Neural cell (in vitro differentiated cells): ENCODE results near the gene ATG2B. TPM values are rescaled to one million over a fixed set of nuclear protein-coding genes. Genes with fewer than 3 reads are reported as not detected.

Source experiments
- H2AFZ ChIP-seq: fragments of 200-600, 300-800 bp; sonication (generic), shearing (Covaris generic); 2 replicates; pipeline ENCODE4 v1.6.0; 2014; ENCODE audit warnings: low read depth, mild to moderate bottlenecking, antibody characterized with exemption, low read length, moderate library complexity
- H3F3A ChIP-seq: fragments of 200-600 bp; shearing (Covaris generic); 2 replicates; pipeline ENCODE4 v1.6.1; 2016; ENCODE audit warnings: mild to moderate bottlenecking, moderate library complexity, mixed read lengths, antibody characterized with exemption, low read length; ENCODE audit not compliant: insufficient read depth, poor library complexity, severe bottlenecking
- H3K27ac ChIP-seq: fragments of 200-600, 300-800 bp; sonication (generic), shearing (Covaris generic); 2 replicates; pipeline ENCODE4 v1.5.1; 2014; ENCODE audit warnings: mild to moderate bottlenecking, low read length, moderate library complexity
- H3K27me3 ChIP-seq: fragments of 300-800, 200-600 bp; sonication (generic), shearing (Covaris generic); 2 replicates; pipeline ENCODE4 v1.6.0; 2014; ENCODE audit warnings: mild to moderate bottlenecking, low read depth, low read length, moderate library complexity; ENCODE audit not compliant: insufficient read depth
- H3K36me3 ChIP-seq: fragments of 300-800, 200-600 bp; sonication (generic), shearing (Covaris generic); 2 replicates; pipeline ENCODE4 v1.5.1; 2014; ENCODE audit warnings: mild to moderate bottlenecking, antibody characterized with exemption, low read length, moderate library complexity; ENCODE audit not compliant: insufficient read depth
- H3K4me2 ChIP-seq: fragments of 300-800, 200-600 bp; sonication (generic), shearing (Covaris generic); 2 replicates; pipeline ENCODE4 v1.6.0; 2014; ENCODE audit warnings: mild to moderate bottlenecking, low read length
- H3K4me3 ChIP-seq: fragments of 300-800, 200-600 bp; sonication (generic), shearing (Covaris generic); 2 replicates; pipeline ENCODE4 v1.5.1; 2014; ENCODE audit warnings: mild to moderate bottlenecking, low read length, moderate library complexity
- H3K79me2 ChIP-seq: fragments of 200-600 bp; shearing (Covaris generic); replicated peaks from 2 replicates; pipeline ENCODE4 v1.6.0; 2014; ENCODE audit warnings: mild to moderate bottlenecking, low read length, moderate library complexity; ENCODE audit not compliant: insufficient read depth
- H3K9ac ChIP-seq: fragments of 300-800, 200-600 bp; sonication (generic), shearing (Covaris generic); 2 replicates; pipeline ENCODE4 v1.6.1; 2016; ENCODE audit warnings: mild to moderate bottlenecking, low read length, mixed read lengths
- H3K9me2 ChIP-seq: fragments of 200-600 bp; shearing (Covaris generic); 2 replicates; pipeline ENCODE4 v1.6.1; 2016; ENCODE audit warnings: mild to moderate bottlenecking, low read length, mixed read lengths; ENCODE audit not compliant: insufficient read depth
- H3K9me3 ChIP-seq: fragments of 200-600, 300-800 bp; sonication (generic), shearing (Covaris generic); 2 replicates; pipeline ENCODE4 v1.6.1; 2016; ENCODE audit warnings: mild to moderate bottlenecking, mixed run types, low read length, moderate library complexity, mixed read lengths
- H4K20me1 ChIP-seq: fragments of 200-600 bp; shearing (Covaris generic); 2 replicates; pipeline ENCODE4 v1.6.1; 2016; ENCODE audit warnings: mild to moderate bottlenecking, mixed run types; ENCODE audit not compliant: insufficient read depth
- CTCF ChIP-seq: fragments of 450-650 bp; IDR thresholded peaks from 2 replicates; pipeline ENCODE4 v1.5.1; 2014; ENCODE audit warnings: antibody characterized with exemption, mild to moderate bottlenecking, moderate library complexity; ENCODE audit not compliant: poor library complexity, severe bottlenecking
- EP300 ChIP-seq: fragments of 450-650 bp; conservative IDR thresholded peaks from 2 replicates; pipeline ENCODE4 v1.6.1; 2014; ENCODE audit warnings: antibody characterized with exemption, mild to moderate bottlenecking, moderate library complexity; ENCODE audit not compliant: poor library complexity, severe bottlenecking
- EZH2 ChIP-seq: fragments of 200-600, 300-800 bp; shearing (Covaris generic), sonication (generic); IDR thresholded peaks from 2 replicates; pipeline ENCODE4 v1.6.1; 2014; ENCODE audit warnings: antibody characterized with exemption, low read length, borderline replicate concordance, mild to moderate bottlenecking; ENCODE audit not compliant: insufficient read depth, poor library complexity, severe bottlenecking
- MXI1 ChIP-seq: fragments of 450-650 bp; conservative IDR thresholded peaks from 2 replicates; pipeline ENCODE4 v1.6.1; 2014; ENCODE audit warnings: antibody characterized with exemption, mild to moderate bottlenecking; ENCODE audit not compliant: poor library complexity, severe bottlenecking
- POLR2AphosphoS5 ChIP-seq: IDR thresholded peaks from 2 replicates; pipeline ENCODE4 v1.6.1; 2012
- RAD21 ChIP-seq: fragments of 450-650 bp; conservative IDR thresholded peaks from 2 replicates; pipeline ENCODE4 v1.6.1; 2014; ENCODE audit warnings: antibody characterized with exemption, mild to moderate bottlenecking, moderate library complexity
- SMC3 ChIP-seq: fragments of 450-650 bp; conservative IDR thresholded peaks from 2 replicates; pipeline ENCODE4 v1.6.1; 2014; ENCODE audit warnings: antibody characterized with exemption, mild to moderate bottlenecking, moderate library complexity; ENCODE audit not compliant: poor library complexity
- TAF1 ChIP-seq: IDR thresholded peaks from 2 replicates; pipeline ENCODE4 v1.6.1; 2012; ENCODE audit warnings: low read depth
- polyA plus RNA-seq: library from polyadenylated mRNA; depleted of rRNA; stranded (reverse); fragments of >200 nt; gene quantifications from 2 replicates; pipeline ENCODE4 v1.2.3, GENCODE V29; 2014
- TF ChIP-seq, protein P1 (sequence below): IDR thresholded peaks from 2 replicates; pipeline ENCODE4 v1.6.1; 2012; ENCODE audit warnings: borderline replicate concordance

ATG2B gene
- polyA plus RNA-seq, 1 donor from 2014 or later, result 16.2 TPM

GRCh38 chr14:96370528-96370927, 7.4 kb upstream of the ATG2B start:
- Histone ChIP-seq H3K9me3 (no peaks in the 10 kb centered on the region), H3K27me3 (no peaks in the 10 kb centered on the region), H3K4me2 (no peak overlapping the region), H4K20me1 (no peaks in the 10 kb centered on the region), H3K9ac (no peak overlapping the region), H3K9me2 (no peaks in the 10 kb centered on the region), H3F3A (no peaks in the 10 kb centered on the region), H3K27ac (no peak overlapping the region), H3K4me3 (no peak overlapping the region), H3K36me3 (no peaks in the 10 kb centered on the region), H2AFZ (no peak overlapping the region), H3K79me2 (peaks cover 74% of the 10 kb centered on the region)
- TF ChIP-seq, protein P1, sequence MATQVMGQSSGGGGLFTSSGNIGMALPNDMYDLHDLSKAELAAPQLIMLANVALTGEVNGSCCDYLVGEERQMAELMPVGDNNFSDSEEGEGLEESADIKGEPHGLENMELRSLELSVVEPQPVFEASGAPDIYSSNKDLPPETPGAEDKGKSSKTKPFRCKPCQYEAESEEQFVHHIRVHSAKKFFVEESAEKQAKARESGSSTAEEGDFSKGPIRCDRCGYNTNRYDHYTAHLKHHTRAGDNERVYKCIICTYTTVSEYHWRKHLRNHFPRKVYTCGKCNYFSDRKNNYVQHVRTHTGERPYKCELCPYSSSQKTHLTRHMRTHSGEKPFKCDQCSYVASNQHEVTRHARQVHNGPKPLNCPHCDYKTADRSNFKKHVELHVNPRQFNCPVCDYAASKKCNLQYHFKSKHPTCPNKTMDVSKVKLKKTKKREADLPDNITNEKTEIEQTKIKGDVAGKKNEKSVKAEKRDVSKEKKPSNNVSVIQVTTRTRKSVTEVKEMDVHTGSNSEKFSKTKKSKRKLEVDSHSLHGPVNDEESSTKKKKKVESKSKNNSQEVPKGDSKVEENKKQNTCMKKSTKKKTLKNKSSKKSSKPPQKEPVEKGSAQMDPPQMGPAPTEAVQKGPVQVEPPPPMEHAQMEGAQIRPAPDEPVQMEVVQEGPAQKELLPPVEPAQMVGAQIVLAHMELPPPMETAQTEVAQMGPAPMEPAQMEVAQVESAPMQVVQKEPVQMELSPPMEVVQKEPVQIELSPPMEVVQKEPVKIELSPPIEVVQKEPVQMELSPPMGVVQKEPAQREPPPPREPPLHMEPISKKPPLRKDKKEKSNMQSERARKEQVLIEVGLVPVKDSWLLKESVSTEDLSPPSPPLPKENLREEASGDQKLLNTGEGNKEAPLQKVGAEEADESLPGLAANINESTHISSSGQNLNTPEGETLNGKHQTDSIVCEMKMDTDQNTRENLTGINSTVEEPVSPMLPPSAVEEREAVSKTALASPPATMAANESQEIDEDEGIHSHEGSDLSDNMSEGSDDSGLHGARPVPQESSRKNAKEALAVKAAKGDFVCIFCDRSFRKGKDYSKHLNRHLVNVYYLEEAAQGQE, result no peak
- TF ChIP-seq SMC3 (no peak), MXI1 (no peak), EZH2 (no peak), TAF1 (no peak), RAD21 (no peak), EP300 (no peak), CTCF (no peak), POLR2AphosphoS5 (no peak)

GRCh38 chr14:96368534-96368933, 5.4 kb upstream of the ATG2B start:
- Histone ChIP-seq H3K9me2 (no peaks in the 10 kb centered on the region), H3F3A (no peaks in the 10 kb centered on the region), H3K9me3 (no peaks in the 10 kb centered on the region), H3K79me2 (peaks cover 84% of the 10 kb centered on the region), H3K4me2 (no peak overlapping the region), H4K20me1 (peaks cover 3% of the 10 kb centered on the region), H3K27ac (no peak overlapping the region), H3K4me3 (no peak overlapping the region), H2AFZ (no peak overlapping the region), H3K9ac (no peak overlapping the region), H3K27me3 (no peaks in the 10 kb centered on the region), H3K36me3 (no peaks in the 10 kb centered on the region)
- TF ChIP-seq EZH2, result no peak
- TF ChIP-seq SMC3, result no peak
- no peak for TF ChIP-seq TAF1
- TF ChIP-seq, protein P1, result no peak
- no peak for TF ChIP-seq RAD21
- no peak for TF ChIP-seq MXI1
- TF ChIP-seq POLR2AphosphoS5, result no peak
- TF ChIP-seq EP300, result no peak
- no peak for TF ChIP-seq CTCF
